Glomerular visceral epithelial cell (primary cell): Measurements from ENCODE around the gene SIRT3.
"Not testable (repeated sequence)": the region's sequence is repeated elsewhere in the genome, so short reads cannot be mapped to it uniquely, and the experiment has no call there.

Experiments used
- DNase-seq: peaks from one replicate; pipeline ENCODE4 v3.0.0-alpha.2; 2016; ENCODE audit errors: extremely low spot score

Gene SIRT3

GRCh38 chr11:240315-240714 lies 4.2 kb upstream of the SIRT3 start:
- DNase-seq: no peak

DNA sequence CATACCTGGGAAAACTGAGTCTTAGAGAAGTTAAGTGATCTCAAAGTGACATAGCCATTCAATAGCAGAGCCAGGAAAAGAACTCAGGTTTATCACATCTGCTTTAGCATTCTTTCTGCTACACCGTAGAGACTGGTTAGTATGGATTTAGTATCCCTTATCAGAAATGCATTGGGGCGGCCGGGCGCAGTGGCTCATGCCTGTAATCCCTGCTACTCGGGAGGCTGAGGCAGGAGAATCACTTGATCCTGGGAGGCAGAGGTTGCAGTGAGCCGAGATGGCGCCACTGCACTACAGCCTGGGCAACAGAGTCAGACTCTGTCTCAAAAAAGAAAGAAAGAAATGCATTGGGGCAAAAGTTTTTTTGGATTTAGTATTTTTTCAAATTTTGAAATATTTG lies 2.2 kb upstream of the SIRT3 start:
- DNase-seq: not testable (repeated sequence)

DNA sequence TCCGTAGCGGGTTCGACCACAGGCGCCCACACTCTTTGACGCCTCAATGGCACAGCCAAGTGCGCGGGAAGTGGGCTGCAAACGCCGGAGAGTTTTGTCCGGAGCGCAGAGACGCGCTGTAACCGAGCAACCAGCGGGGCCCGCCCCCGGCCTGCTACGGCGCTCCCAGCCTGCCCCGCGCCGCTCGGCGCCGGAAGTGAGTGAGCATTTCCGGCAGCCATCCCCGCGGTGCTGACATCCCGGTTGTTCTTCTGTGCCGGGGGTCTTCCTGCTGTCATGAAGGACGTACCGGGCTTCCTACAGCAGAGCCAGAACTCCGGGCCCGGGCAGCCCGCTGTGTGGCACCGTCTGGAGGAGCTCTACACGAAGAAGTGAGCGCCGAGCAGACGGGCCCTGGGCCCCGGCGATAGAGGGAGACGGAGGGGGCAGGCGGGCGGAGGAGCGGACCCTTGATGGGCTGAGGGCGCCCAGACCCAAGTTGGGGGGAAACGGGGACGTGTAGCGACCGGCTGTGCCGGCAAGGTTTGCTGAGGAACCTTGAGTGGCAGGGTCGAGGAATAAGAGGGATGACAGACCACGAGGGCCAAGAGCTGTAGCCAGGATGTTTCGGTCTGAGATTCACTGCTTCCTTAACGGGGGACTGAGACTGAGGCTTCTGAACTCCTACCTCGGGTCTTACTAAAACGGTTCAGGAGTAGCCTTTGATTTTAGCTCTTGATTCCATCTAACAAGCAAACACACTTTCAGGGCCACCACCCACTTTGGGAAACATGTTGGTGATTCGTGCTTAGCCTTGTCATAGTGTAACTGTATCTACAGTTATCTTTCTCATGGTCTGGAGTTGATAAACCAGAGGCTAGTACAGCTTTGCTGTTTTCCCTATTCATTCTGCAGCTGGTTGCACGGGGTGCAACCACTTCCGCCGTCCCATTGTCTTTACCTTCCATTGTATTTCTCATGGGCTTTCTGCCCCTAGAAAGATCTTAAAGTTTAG lies 929 bp upstream of the SIRT3 start, which contains the start of gene PSMD13:
TSS of gene PSMD13 (plus strand) at position 203 of the 994 bp plus-strand sequence. CDS start at position 277, 74 bp downstream.
- peak; percentile 70 for DNase-seq

DNA sequence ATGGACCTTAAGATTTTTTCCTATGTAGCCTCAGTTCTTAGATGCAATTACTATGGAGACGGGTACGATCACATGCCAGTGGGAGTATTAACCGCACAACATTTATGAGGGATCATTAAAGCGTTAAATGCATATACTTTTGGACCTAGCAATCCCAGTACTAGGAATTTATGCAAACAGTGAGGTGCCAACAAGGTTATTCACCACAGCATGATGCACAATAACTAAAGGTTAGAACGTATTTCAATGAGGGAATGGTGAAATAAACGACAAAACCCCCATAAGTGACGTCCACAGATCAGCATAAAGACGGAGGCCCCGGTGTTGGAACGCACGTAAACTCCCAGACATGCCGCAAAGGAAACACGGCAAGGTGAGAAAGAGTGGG lies 539 bp downstream of the SIRT3 start:
- no peak for DNase-seq

DNA sequence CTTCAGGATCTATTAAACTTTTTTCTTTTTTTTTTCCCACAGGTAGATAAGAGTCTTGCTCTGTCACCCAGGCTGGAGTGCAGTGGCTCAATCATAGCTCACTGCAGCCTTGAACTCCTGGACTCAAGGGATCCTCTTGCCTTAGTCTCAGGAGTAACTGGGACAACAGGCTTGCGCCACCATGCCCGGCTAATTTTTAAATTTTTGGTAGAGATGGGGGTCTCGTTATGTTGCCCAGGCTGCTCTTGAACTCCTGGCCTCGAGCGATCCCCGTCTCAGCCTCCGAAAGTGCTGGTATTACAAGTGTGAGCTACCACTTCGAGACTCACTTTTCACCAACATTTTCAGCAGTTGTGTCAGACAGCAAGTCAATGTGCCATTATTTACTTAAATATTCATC lies 962 bp downstream of the SIRT3 start:
- DNase-seq: no peak

DNA sequence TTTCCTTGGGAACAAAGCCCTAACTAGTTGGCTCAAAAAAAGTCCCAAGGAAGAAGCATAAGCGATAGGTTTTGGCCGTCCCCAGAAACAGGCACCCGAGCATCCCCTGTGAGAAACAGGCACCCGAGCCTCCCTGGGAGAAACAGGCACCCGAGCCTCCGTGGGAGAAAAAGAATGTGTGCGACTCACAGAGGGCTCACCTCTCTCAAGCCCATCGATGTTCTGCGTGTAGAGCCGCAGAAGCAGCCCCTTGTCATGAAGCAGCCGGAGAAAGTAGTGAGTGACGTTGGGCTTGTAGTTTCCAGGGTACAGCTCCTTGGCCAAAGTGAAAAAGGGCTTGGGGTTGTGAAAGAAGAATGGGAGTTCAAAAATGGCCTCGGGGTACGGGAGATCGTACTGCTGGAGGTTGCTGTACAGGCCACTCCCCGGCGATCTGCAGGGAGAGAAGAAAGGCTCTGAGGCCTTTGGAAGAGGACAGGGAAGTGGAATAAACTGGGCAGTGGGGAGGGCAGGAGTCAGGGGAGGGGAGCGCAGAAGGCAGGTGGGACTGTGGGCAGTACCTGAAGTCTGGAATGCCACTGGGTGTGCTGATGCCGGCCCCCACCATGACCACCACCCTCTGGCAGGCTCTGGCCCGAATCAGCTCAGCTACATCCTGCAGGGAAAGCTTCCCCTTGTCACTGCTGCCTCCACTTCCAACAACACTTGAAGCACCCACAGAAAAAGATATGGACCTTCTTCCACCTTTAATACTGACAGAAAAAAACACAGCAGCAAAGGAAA lies 3.2 kb downstream of the SIRT3 start:
- DNase-seq: no peak

DNA sequence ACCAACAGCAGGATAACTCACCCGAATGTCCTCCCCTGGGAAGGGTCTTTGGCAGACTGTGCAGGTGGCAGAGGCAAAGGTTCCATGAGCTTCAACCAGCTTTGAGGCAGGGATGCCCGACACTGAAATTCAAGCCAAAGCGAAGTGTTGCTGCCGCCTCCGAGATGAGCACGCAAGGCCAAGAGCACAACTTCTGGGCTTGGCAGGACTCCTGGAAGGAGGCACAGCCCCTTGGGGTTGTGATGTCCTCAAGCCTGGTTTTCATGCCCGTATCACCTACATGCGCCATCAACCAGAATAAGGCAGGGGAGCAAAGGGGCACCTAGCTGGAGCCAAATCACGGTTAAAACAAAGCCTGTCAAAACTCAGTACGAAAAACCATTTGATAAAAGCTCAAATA lies 5.7 kb downstream of the SIRT3 start:
- no peak for DNase-seq

DNA sequence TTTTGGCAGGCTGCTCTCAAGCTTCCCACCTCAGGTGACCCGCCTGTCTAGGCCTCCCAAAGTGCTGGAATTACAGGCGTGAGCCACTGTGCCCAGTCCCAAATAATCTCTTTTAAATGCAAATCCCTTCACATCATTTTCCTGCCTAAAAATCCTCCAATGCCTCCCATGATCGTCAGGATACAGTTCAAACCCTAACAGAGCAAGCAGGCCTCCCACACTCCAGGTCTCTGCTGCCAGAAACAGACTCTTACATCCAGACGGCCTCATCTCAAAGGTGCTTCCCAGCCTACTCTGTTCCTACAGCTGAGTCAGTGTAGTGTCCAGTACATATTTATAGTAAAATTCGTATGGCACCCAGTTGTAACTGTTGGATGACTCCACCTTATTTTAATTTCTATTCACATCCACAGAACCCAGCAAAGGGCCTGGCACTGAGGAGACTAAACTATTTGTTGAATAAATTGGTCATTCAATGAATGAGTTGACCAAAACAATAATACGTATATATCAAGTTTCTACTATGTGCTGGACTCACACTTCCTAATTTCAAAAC lies 8.2 kb downstream of the SIRT3 start:
- DNase-seq: no peak

DNA sequence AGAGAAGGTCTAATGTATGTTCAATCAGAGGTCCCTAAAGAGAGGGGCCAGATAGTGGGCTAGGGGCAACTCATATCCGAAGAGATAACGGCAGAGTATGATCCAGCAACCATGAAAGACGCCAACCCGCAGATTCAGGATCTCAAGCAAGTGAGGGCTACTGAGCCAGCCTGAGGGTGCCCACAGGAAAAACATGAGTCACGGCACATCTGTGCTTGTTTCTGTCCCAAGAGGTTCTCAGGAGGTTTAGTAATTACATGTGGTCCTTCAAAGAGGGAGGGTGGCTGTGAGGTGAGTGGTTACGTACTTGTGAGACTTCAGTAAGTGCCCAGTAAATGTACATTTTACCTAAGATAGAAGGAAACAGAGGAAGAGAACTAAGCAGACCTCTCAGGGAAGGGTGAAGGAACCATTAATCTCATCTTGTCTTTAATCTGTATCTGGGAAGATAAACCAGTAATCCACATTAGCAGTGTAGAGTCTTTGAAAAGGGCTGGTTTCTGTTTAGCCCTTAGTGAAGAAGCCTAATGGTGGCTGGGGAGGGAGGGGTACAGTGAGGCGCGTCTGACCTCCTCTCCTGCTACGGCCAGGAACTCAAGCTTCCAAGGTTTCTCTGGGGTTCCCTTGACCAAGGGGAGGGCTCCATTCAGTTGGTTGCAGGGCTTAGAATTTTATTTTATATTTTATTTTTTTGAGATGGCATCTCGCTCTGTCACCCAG lies 10.2 kb downstream of the SIRT3 start:
- DNase-seq: no peak

GRCh38 chr11:224424-224823 lies 11.7 kb downstream of the SIRT3 start:
- no peak for DNase-seq

DNA sequence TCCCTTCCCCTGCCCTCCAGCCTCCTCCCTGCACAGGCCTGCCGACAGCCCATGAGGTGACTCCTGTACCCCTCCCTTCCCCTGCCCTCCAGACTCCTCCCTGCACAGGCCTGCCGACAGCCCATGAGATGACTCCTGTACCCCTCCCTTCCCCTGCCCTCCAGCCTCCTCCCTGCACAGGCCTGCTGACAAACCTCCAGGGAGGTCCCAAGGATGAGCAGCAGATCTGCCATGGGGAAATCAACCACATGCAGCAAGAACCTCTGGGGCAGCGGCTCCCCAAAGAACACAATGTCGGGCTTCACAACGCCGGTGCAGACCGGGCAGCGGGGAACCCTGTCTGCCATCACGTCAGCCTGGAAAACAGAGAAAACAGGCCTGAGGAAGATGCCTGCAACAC lies 12.3 kb downstream of the SIRT3 start:
- DNase-seq: no peak

DNA sequence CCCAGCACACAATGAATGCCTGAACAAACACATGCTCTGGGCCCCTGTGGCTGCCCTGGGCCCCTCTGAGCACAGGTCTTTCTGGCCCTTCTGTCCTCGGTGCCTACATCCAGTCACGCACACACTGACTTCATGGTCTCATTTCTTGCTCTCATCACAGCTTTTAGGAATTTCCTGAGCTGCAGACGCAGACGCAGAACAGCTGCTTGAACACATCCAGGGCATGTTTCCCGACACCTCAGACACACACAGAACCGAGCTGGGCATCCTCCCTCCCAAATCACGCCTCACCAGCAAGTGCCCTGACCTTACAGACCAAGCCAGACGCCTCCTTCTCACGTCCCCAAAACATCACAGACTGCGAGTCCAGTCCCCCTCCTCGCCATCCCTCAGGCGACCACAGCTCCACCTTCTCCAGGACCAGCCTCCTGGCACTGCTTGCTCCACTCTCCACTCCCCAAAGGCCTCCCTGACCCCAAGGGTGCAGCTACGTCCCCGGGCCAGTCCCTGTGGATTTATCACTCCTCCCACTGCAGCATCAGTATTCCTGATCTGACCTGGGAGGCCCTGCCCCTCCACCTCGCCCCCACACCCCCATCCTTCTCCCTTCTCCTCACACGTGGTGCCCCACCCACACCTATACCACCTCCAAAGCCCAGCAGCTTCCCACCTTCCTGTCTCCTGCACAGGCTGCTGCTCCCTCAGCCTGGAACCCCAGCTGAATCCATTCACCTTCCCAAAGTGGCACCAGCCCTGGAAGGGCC lies 12.9 kb downstream of the SIRT3 start:
- DNase-seq: no peak

DNA sequence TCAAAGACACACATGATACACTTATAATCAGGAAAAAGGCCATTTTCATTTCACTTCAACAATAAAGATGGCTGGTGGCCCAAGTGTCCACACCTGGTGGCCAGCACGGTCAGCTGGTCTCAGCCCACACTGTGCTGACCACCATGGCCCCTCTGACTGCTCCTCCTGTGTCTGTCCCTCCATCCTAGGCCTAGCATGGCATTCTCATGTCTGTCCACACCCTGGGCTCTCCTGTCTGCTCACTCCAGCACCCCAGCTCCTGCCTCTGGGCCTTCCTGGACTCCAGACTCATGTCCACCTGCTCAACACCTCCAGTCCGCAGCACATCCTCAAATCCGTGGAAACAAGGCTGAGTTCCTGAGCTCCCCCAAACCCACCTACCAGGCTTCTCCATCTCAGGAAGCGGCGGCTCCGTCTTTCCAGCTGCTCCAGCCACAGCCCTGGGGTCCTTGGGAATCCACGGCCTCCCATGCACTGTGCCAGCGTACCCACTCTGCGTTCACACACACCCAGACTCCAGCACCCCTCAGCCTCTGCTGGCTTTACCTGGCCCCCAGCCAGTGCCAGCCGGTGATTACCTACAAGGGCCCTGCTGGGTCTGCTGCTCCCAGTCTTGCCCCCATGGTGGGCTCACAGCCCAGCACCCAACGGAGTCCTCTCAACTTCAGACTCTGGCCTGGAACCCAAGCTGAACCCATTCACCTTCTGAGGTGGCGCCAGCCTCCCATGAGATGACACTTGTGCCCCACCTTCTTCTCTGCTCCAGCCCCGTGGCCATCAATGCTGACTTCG lies 13.9 kb downstream of the SIRT3 start:
- no peak for DNase-seq

GRCh38 chr11:221539-221938 lies 14.6 kb downstream of the SIRT3 start:
- no peak for DNase-seq

- not testable (repeated sequence) for DNase-seq
These were observed 15.4 kb downstream of the SIRT3 start for GRCh38 chr11:220641-221215.

DNA sequence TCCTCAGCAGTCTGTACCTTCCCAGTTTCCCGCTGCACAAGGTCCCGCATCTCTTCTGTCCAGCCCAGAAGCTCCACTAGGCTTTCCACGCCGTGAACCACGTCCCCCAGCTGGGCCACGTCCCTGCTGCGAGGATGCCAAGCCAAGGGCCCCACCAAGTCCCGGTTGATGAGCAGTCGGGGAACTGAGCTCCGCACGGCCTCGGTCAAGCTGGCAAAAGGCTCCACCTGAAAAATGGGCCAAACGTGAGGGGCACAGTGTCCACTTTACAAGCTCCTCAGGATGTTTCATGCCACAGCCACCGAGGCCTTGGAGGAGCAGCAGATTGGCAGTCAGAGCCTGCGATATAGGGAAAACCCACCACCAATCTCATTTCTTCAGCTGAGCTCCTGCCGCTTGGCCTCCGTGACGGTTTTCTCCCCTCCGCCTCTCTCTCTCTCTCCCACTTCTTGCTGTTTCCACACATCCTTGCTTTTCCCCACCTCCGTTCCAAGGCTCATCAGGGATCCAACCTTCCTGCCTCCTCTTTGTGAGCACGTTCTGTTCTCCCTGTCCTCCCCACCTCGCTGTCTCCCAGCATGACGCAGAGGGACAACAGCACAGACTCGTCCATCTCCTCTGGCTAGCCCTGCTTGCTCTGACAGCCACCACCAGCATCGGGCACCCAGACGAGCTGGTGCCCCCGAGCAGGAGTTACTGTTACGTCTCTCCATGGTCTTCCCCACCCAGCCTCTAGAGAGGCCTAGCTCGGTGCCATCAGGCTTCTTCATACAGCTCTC lies 17.1 kb downstream of the SIRT3 start:
- no peak for DNase-seq

- DNase-seq: no peak
These were observed 18.4 kb downstream of the SIRT3 start for GRCh38 chr11:217704-218103.

DNA sequence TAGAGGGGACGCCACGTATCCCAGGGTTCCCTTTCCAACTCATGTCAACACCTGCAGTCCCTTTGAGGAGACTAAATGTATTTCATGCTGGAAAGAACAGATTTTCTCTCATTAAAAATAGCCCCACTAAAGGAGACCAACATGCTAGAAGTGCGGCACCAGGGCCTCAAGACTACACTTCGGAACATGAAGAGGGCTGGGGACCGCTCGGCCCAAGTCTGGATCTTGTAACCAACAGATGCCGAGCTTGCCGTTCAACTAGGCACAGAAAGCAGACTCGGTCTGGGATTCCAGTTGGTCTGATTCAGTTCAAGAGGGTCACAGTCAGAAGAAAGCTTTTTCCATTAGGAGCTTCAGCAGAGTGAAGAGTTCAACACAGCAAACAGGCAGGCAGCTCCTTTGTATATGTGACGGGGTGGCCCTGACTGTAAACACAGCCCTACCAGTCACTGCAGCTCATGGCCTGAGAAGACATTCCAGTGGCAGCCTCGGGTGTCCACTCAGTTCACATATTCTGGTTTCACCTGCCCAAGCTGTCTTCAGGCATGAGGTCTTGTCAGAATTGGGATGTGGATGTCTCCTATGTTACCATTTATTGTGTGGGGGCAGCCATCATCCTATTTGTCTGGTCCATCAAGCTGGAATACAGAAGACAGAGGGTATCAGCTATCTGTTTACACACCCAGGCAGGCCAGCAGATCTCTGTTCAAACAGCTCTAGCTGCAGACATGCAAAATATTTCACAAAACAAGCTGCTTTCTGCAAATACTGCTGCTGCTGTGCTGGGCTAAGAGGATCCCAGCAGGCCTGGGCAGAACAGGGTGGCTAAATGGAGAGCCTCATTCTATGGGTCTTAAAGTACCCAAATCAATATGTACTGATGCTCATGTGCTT lies 19.8 kb downstream of the SIRT3 start:
- no peak for DNase-seq
